Left ventricle myocardium inferior (tissue), 1 donor: Measurements from ENCODE around the gene POMP. TPM values are rescaled to one million over a fixed set of nuclear protein-coding genes. Genes with fewer than 3 reads are reported as not detected.

ENCODE experiments used
- DNase-seq: peaks from one replicate; pipeline ENCODE4 v3.0.0-alpha.2; 2020
- H3K27ac ChIP-seq: fragments of 200-600 bp; replicated peaks from 2 replicates; pipeline ENCODE4 v1.8.0; 2021
- H3K27me3 ChIP-seq: fragments of 200-600 bp; 2 replicates; pipeline ENCODE4 v1.8.0; 2021; ENCODE audit warnings: low read depth
- H3K36me3 ChIP-seq: fragments of 200-600 bp; 2 replicates; pipeline ENCODE4 v1.8.0; 2021
- H3K4me1 ChIP-seq: fragments of 200-600 bp; 2 replicates; pipeline ENCODE4 v1.8.0; 2021
- H3K4me3 ChIP-seq: fragments of 200-600 bp; 2 replicates; pipeline ENCODE4 v1.8.0; 2021; ENCODE audit warnings: mild to moderate bottlenecking, moderate library complexity
- H3K9me3 ChIP-seq: fragments of 200-600 bp; replicated peaks from 2 replicates; pipeline ENCODE4 v1.8.0; 2021
- intact Hi-C: fragments of 100-400 bp; cut with micrococcal nuclease; formaldehyde crosslinking; loops from one replicate; pipeline ENCODE4 v1.11.0; 2022
- long read RNA-seq: library from polyadenylated mRNA; unstranded; transcript quantifications from one replicate; pipeline ENCODE4 v2.0.0, GENCODE V29; 2021
- total RNA-seq: library from RNA; stranded (reverse); fragmentation: NEBNext Ultra II Directional; extraction: Animal tissue kit (Norgen Biotek cat#: 25700); gene quantifications from one replicate; pipeline ENCODE4 v1.2.1, GENCODE V29; 2021
- TF ChIP-seq, protein P1 (sequence below): fragments of 200-600 bp; IDR thresholded peaks from 2 replicates; pipeline ENCODE4 v1.8.0; 2021; ENCODE audit warnings: antibody characterized with exemption, mild to moderate bottlenecking, borderline replicate concordance
- donor health status: DM: no; HTN: yes; CAD: no; lungs with severe emphysema.

Gene POMP
- 101 TPM for total RNA-seq
- long read RNA-seq, transcript POMP-201 (6 exons, 1,330 nt): major isoform, 130 of 140 reads
- long read RNA-seq, partial matches to known transcripts: 8 of 140 reads
- long read RNA-seq, other reads (novel, unspliced or antisense): 2 of 140 reads

DNA sequence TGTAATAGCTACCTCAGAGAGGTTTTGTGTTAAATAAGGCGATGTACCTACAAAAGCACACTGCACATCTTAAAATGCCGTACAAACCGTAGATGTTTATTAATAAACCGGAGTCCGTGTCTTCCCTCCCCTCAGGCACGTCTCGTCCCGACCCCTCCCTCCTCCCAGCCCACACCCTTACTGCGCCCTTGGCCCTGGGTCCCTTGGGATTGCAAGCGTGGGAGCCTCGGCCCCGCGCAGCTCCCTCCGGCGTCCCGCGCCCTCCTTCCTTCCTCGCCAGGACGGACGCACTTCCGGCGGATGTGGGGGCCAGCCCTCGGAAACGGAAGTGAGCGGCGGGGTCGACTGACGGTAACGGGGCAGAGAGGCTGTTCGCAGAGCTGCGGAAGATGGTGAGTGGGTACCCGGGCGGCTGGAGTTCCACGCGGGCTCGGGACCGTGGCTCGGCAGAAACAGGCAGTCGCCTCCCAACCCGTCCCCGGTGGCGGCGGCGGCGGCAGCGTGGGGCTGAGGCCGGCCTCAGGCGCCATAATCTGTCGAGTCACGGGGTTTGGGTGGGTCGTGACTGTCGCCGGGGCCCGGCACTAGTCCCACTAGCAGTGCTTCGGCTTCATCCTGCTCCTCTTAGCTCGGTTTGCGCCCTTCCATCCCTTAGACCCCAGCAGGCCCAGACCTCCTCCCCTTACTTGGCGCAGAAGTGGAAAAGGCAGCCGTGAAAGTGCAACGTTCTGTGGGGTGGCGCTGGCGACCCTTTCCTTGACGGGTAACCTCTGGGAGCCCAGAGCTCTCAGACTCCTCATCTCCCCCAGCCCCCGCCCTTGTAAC lies at the start of gene POMP:
POMP (plus strand) TSS at position 335 of the 825 bp plus-strand sequence; CDS start at position 390, 55 bp downstream.
- intact Hi-C loops: no loop called here
- H3K4me1 ChIP-seq: peaks cover 69% of the 10 kb centered on the region
- peak; percentile 95 for DNase-seq

GRCh38 chr13:28609381-28609780 lies 49.5 kb upstream of the POMP start:
- Histone ChIP-seq H3K27me3 (no peaks in the 10 kb centered on the region), H3K4me3 (no peak overlapping the region), H3K9me3 (no peaks in the 10 kb centered on the region), H3K36me3 (no peaks in the 10 kb centered on the region), H3K27ac (no peak overlapping the region), H3K4me1 (no peaks in the 10 kb centered on the region)
- no peak for DNase-seq
- intact Hi-C loops: no loop called here
- TF ChIP-seq, protein P1, sequence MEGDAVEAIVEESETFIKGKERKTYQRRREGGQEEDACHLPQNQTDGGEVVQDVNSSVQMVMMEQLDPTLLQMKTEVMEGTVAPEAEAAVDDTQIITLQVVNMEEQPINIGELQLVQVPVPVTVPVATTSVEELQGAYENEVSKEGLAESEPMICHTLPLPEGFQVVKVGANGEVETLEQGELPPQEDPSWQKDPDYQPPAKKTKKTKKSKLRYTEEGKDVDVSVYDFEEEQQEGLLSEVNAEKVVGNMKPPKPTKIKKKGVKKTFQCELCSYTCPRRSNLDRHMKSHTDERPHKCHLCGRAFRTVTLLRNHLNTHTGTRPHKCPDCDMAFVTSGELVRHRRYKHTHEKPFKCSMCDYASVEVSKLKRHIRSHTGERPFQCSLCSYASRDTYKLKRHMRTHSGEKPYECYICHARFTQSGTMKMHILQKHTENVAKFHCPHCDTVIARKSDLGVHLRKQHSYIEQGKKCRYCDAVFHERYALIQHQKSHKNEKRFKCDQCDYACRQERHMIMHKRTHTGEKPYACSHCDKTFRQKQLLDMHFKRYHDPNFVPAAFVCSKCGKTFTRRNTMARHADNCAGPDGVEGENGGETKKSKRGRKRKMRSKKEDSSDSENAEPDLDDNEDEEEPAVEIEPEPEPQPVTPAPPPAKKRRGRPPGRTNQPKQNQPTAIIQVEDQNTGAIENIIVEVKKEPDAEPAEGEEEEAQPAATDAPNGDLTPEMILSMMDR: no peak

More for the DNA sequence above, at the start of gene POMP:
- Histone ChIP-seq H3K27me3 (no peaks in the 10 kb centered on the region), H3K27ac (peak within 1 kb of the TSS; percentile 96), H3K36me3 (peaks cover 24% of the 10 kb centered on the region), H3K4me3 (peak within 1 kb of the TSS; percentile 93), H3K9me3 (no peaks in the 10 kb centered on the region)
- TF ChIP-seq, protein P1: no peak

GRCh38 chr13:28609926-28610325 lies 49.0 kb upstream of the POMP start:
- no peak for DNase-seq
- intact Hi-C loops: no loop called here
- H3K27me3 ChIP-seq: no peaks in the 10 kb centered on the region
- H3K9me3 ChIP-seq: no peaks in the 10 kb centered on the region
- H3K36me3 ChIP-seq: no peaks in the 10 kb centered on the region
- H3K4me1 ChIP-seq: no peaks in the 10 kb centered on the region
- no peak overlapping the region for H3K27ac ChIP-seq
- no peak overlapping the region for H3K4me3 ChIP-seq
- TF ChIP-seq, protein P1: no peak

DNA sequence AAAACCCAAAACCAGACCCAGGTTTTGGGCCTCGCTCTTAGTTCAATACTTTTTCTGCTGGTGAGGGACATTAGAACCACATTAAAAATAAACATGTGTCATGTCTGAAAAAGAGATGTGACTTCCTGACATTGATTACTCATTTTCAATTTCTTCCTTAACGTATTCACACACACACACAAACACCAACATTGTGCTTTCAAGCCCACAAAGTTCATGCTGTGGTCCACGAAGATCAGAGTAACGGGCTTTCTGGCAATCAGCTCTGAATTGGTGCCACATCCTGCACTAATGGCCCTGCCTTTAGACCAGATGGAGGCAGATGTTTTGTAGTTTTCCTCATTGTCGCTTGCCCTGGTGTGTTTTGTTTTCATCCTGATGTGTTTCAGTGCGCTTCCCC lies 47.9 kb upstream of the POMP start:
- DNase-seq: no peak
- no peak overlapping the region for H3K27ac ChIP-seq
- TF ChIP-seq, protein P1: no peak
- no peaks in the 10 kb centered on the region for H3K36me3 ChIP-seq
- no peaks in the 10 kb centered on the region for H3K9me3 ChIP-seq
- H3K27me3 ChIP-seq: no peaks in the 10 kb centered on the region
- intact Hi-C loops: no loop called here
- no peak overlapping the region for H3K4me3 ChIP-seq
- no peaks in the 10 kb centered on the region for H3K4me1 ChIP-seq

- H3K4me3 ChIP-seq: no peak overlapping the region
- intact Hi-C loops: no loop called here
- H3K27me3 ChIP-seq: no peaks in the 10 kb centered on the region
- no peak for DNase-seq
- no peak overlapping the region for H3K27ac ChIP-seq
- H3K4me1 ChIP-seq: no peaks in the 10 kb centered on the region
- TF ChIP-seq, protein P1: no peak
- no peaks in the 10 kb centered on the region for H3K36me3 ChIP-seq
- H3K9me3 ChIP-seq: no peaks in the 10 kb centered on the region
Measured at GRCh38 chr13:28611654-28612131, 47.2 kb upstream of the POMP start.
